CD14-positive monocyte (primary cell): ENCODE measurements around the gene C10orf95. TPM values are rescaled to one million over a fixed set of nuclear protein-coding genes. Genes with fewer than 3 reads are reported as not detected.

Experiments
- DNase-seq, 3 donors: peaks; one replicate each; pipeline ENCODE4 v3.0.0-alpha.2; 2011 to 2022
- H2AFZ ChIP-seq: 2 replicates; pipeline ENCODE4 v1.6.0; 2012; ENCODE audit warnings: mild to moderate bottlenecking, low read depth, low read length, inconsistent platforms; ENCODE audit not compliant: insufficient read depth, poor library complexity, severe bottlenecking
- H3K27ac ChIP-seq, 2 donors: 1 replicate in 1 of 2; 2 replicates in 1 of 2; pipeline ENCODE4 v1.5.1; 2012 to 2013; ENCODE audit warnings: low read length in 2 of 2, control low read depth in 1 of 2, inconsistent platforms in 1 of 2, low read depth in 1 of 2, mild to moderate bottlenecking in 1 of 2
- H3K27me3 ChIP-seq, 2 donors: one replicate each; pipeline versions ENCODE4 v1.6.0 to v1.6.1; 2011 to 2013; ENCODE audit warnings: low read length in 2 of 2; ENCODE audit not compliant: control insufficient read depth in 2 of 2, insufficient read depth in 2 of 2
- H3K36me3 ChIP-seq, 2 donors: replicated peaks in 1 of 2; 1 replicate in 1 of 2; 2 replicates in 1 of 2; pipeline versions ENCODE4 v1.5.1 to v1.6.1; 2012 to 2013; ENCODE audit warnings: low read length in 2 of 2, control low read depth in 1 of 2, inconsistent platforms in 1 of 2, mild to moderate bottlenecking in 1 of 2; ENCODE audit not compliant: insufficient read depth in 2 of 2, control insufficient read depth in 1 of 2
- H3K4me1 ChIP-seq, 2 donors: 1 replicate in 1 of 2; 2 replicates in 1 of 2; pipeline versions ENCODE4 v1.5.1 to v1.6.1; 2012 to 2013; ENCODE audit warnings: low read length in 2 of 2, control low read depth in 1 of 2, inconsistent platforms in 1 of 2, mild to moderate bottlenecking in 1 of 2, moderate library complexity in 1 of 2; ENCODE audit not compliant: insufficient read depth in 2 of 2, control insufficient read depth in 1 of 2
- H3K4me2 ChIP-seq: replicated peaks from 2 replicates; pipeline ENCODE3; 2012; ENCODE audit warnings: low read length, moderate library complexity, mild to moderate bottlenecking; ENCODE audit not compliant: poor library complexity, severe bottlenecking; ENCODE audit errors: extremely low read depth
- H3K4me3 ChIP-seq, 3 experiments: fragments of 200-600 bp in 1 of 3; sonication (generic) in 1 of 3; replicated peaks in 1 of 3; 1 replicate in 2 of 3; 2 replicates in 1 of 3; pipeline ENCODE4 v1.5.1; 2011 to 2013; ENCODE audit warnings: low read length in 3 of 3, mild to moderate bottlenecking in 3 of 3, control low read depth in 2 of 3, low read depth in 2 of 3, inconsistent platforms in 1 of 3, moderate library complexity in 1 of 3
- H3K79me2 ChIP-seq: 2 replicates; pipeline ENCODE4 v1.6.0; 2012; ENCODE audit warnings: mild to moderate bottlenecking, control low read depth, inconsistent platforms, low read length, moderate library complexity; ENCODE audit not compliant: insufficient read depth
- H3K9ac ChIP-seq: 2 replicates; pipeline ENCODE4 v1.6.0; 2017; ENCODE audit warnings: low read length, mild to moderate bottlenecking; ENCODE audit not compliant: insufficient read depth, poor library complexity, severe bottlenecking
- H3K9me3 ChIP-seq, 2 donors: replicated peaks in 1 of 2; 1 replicate in 1 of 2; 2 replicates in 1 of 2; pipeline versions ENCODE4 v1.5.1 to v1.6.1; 2012 to 2013; ENCODE audit warnings: low read length in 2 of 2, control low read depth in 1 of 2; ENCODE audit not compliant: control insufficient read depth in 1 of 2, insufficient read depth in 1 of 2
- H4K20me1 ChIP-seq: 2 replicates; pipeline ENCODE4 v1.6.0; 2012; ENCODE audit warnings: mild to moderate bottlenecking, low read length, control low read depth, moderate library complexity; ENCODE audit not compliant: insufficient read depth
- H3K27ac Mint-ChIP-seq, 7 donors: one replicate each; pipeline ENCODE4 v1.8.0; 2020; ENCODE audit warnings: mild to moderate bottlenecking in 7 of 7, mixed read lengths in 7 of 7, moderate library complexity in 6 of 7, inconsistent platforms in 2 of 7
- H3K27me3 Mint-ChIP-seq, 3 donors: one replicate each; pipeline ENCODE4 v1.8.0; 2021 to 2022; ENCODE audit warnings: low read depth in 3 of 3, mild to moderate bottlenecking in 3 of 3, mixed read lengths in 3 of 3, moderate library complexity in 3 of 3, inconsistent platforms in 1 of 3
- H3K36me3 Mint-ChIP-seq, 2 donors: one replicate each; pipeline ENCODE4 v1.8.0; 2020; ENCODE audit warnings: mixed read lengths in 2 of 2, inconsistent platforms in 1 of 2, mild to moderate bottlenecking in 1 of 2
- H3K4me1 Mint-ChIP-seq: one replicate; pipeline ENCODE4 v1.8.0; 2020; ENCODE audit warnings: mild to moderate bottlenecking, mixed read lengths
- H3K4me3 Mint-ChIP-seq, 2 donors: one replicate each; pipeline ENCODE4 v1.8.0; 2020; ENCODE audit warnings: mild to moderate bottlenecking in 2 of 2, mixed read lengths in 2 of 2, moderate library complexity in 1 of 2
- H3K9me3 Mint-ChIP-seq, 7 donors: one replicate each; pipeline ENCODE4 v1.8.0; 2020 to 2022; ENCODE audit warnings: mixed read lengths in 7 of 7, mild to moderate bottlenecking in 6 of 7, moderate library complexity in 6 of 7, inconsistent platforms in 2 of 7
- CTCF ChIP-seq: fragments of 200-600 bp; IDR thresholded peaks from one replicate; pipeline ENCODE4 v1.8.0; 2022; ENCODE audit warnings: antibody characterized with exemption, mild to moderate bottlenecking
- WGBS: methylation state at CpG from one replicate; pipeline ENCODE4 v1.1.5; 2013; ENCODE audit warnings: missing lambda C conversion rate; ENCODE audit not compliant: insufficient coverage; 5-methylcytosine and 5-hydroxymethylcytosine counted together
- intact Hi-C, 2 donors: fragments of 100-400 bp; cut with micrococcal nuclease; formaldehyde crosslinking; loops; one replicate each; pipeline versions ENCODE4 v1.15.0 to v1.15.1; 2023
- polyA plus RNA-seq, 3 donors: library from polyadenylated mRNA; depleted of rRNA in 1 of 3; unstranded in 2 of 3; stranded (reverse) in 1 of 3; fragments of 300-500 nt in 2 of 3; fragments of >200 nt in 1 of 3; fragmentation: Illumina TruSeq in 2 of 3; gene quantifications; 1 replicate in 2 of 3; 2 replicates in 1 of 3; pipeline ENCODE4 v1.2.3, GENCODE V29; 2012 to 2021

C10orf95 gene
- polyA plus RNA-seq, 3 donors, result 0.27 TPM; not detected in 2

- Mint-ChIP-seq H3K27ac (no peak overlapping the region), H3K9me3 (peaks cover 0 to 4% (median 0%) of the 10 kb centered on the region in 7 donors), H3K36me3 (peaks cover 36 to 40% of the 10 kb centered on the region in 2 donors), H3K4me1 (peaks cover 16% of the 10 kb centered on the region), H3K27me3 (peaks cover 18 to 26% (median 24%) of the 10 kb centered on the region in 3 donors), H3K4me3 (no peak overlapping the region)
- no peak for TF ChIP-seq CTCF
- no peak overlapping the region for H3K27ac ChIP-seq
- H3K4me2 ChIP-seq, result no peak overlapping the region
- peaks cover 0 to 6% of the 10 kb centered on the region in 2 donors for H3K9me3 ChIP-seq
- peaks cover 9 to 10% of the 10 kb centered on the region in 2 donors for H3K27me3 ChIP-seq
- H3K4me3 ChIP-seq, result no peak overlapping the region
- H4K20me1 ChIP-seq, result peaks cover 63% of the 10 kb centered on the region
- intact Hi-C loops, result no loop called here
- no peak overlapping the region for H3K9ac ChIP-seq
- H3K4me1 ChIP-seq, result peaks cover 14 to 20% of the 10 kb centered on the region in 2 donors
- H3K79me2 ChIP-seq, result no peaks in the 10 kb centered on the region
- WGBS, result 97% methylated on average over 5 of the region's 13 CpGs
- peaks cover 33 to 36% of the 10 kb centered on the region in 2 donors for H3K36me3 ChIP-seq
- H2AFZ ChIP-seq, result no peak overlapping the region
- no peak for DNase-seq
Measured at GRCh38 chr10:102403115-102403514, 48.2 kb downstream of the C10orf95 start.

- Mint-ChIP-seq H3K27ac (no peak overlapping the region), H3K36me3 (peaks cover 41 to 45% of the 10 kb centered on the region in 2 donors), H3K27me3 (peaks cover 11 to 20% (median 18%) of the 10 kb centered on the region in 3 donors), H3K9me3 (no peaks in the 10 kb centered on the region), H3K4me3 (no peak overlapping the region), H3K4me1 (peaks cover 17% of the 10 kb centered on the region)
- TF ChIP-seq CTCF, result no peak
- Histone ChIP-seq H3K9ac (no peak overlapping the region), H3K27ac (no peak overlapping the region), H2AFZ (no peak overlapping the region), H3K9me3 (no peaks in the 10 kb centered on the region), H3K36me3 (peaks cover 39 to 42% of the 10 kb centered on the region in 2 donors), H3K79me2 (no peaks in the 10 kb centered on the region), H4K20me1 (peaks cover 69% of the 10 kb centered on the region), H3K4me2 (no peak overlapping the region), H3K27me3 (peaks cover 3 to 4% of the 10 kb centered on the region in 2 donors), H3K4me3 (no peak overlapping the region), H3K4me1 (peaks cover 14 to 26% of the 10 kb centered on the region in 2 donors)
- intact Hi-C loops, result no loop called here
- no CpG with 5 or more reads among the region's 5 CpGs for WGBS
- DNase-seq, result no peak
Measured at GRCh38 chr10:102402512-102402896, 48.8 kb downstream of the C10orf95 start.
